Vagina (tissue), 2 donors: ENCODE results near the gene DOCK1. TPM values are rescaled to one million over a fixed set of nuclear protein-coding genes. Genes with fewer than 3 reads are reported as not detected.

Source experiments
- DNase-seq, 2 donors: peaks; one replicate each; pipeline ENCODE4 v3.0.0-alpha.2; 2017; ENCODE audit errors: extremely low spot score in 2 of 2
- H3K27ac ChIP-seq: fragments of 200-600 bp; sonication (generic); one replicate; pipeline ENCODE4 v1.5.1; 2019
- H3K27me3 ChIP-seq: fragments of 200-600 bp; sonication (generic); one replicate; pipeline ENCODE4 v1.5.1; 2019
- H3K36me3 ChIP-seq, 2 donors: fragments of 200-600 bp; sonication (generic); one replicate each; pipeline ENCODE4 v1.5.1; 2017 to 2019
- H3K4me1 ChIP-seq: fragments of 200-600 bp; sonication (generic); one replicate; pipeline ENCODE4 v1.5.1; 2019
- H3K4me3 ChIP-seq, 2 donors: fragments of 200-600 bp; sonication (generic); 1 replicate in 1 of 2; 2 replicates in 1 of 2; pipeline ENCODE4 v1.5.1; 2016 to 2019
- H3K9me3 ChIP-seq: fragments of 200-600 bp; sonication (generic); one replicate; pipeline ENCODE4 v1.5.1; 2019
- POLR2A ChIP-seq, 2 donors: fragments of 450-650 bp; IDR thresholded peaks; one replicate each; pipeline ENCODE4 v1.6.1; 2017; ENCODE audit warnings: antibody characterized with exemption in 2 of 2, mild to moderate bottlenecking in 2 of 2, moderate library complexity in 2 of 2
- POLR2AphosphoS5 ChIP-seq, 2 donors: sonication (generic); formaldehyde crosslinking; IDR thresholded peaks; one replicate each; pipeline ENCODE4 v1.9.0; 2017; ENCODE audit warnings: antibody characterized with exemption in 2 of 2, mild to moderate bottlenecking in 2 of 2, low read depth in 1 of 2; ENCODE audit not compliant: insufficient read depth in 1 of 2
- intact Hi-C: fragments of 100-400 bp; cut with DNase I; formaldehyde crosslinking; loops from one replicate; pipeline ENCODE4 v1.15.1; 2023
- total RNA-seq: library from RNA; depleted of rRNA; stranded (reverse); fragments of >200 nt; gene quantifications from one replicate; pipeline ENCODE4 v1.2.3, GENCODE V29; 2016
- TF ChIP-seq, protein P1 (sequence below), 3 experiments: fragments of 450-650 bp in 2 of 3; fragments of 200-600 bp in 1 of 3; sonication (generic) in 1 of 3; IDR thresholded peaks; one replicate each; pipeline ENCODE4 v1.5.1; 2017 to 2019; ENCODE audit warnings: antibody characterized with exemption in 3 of 3, mild to moderate bottlenecking in 2 of 3, moderate library complexity in 2 of 3

The DOCK1 gene
- total RNA-seq, 1 donor from 2014 or later, result 64.6 TPM

DNA sequence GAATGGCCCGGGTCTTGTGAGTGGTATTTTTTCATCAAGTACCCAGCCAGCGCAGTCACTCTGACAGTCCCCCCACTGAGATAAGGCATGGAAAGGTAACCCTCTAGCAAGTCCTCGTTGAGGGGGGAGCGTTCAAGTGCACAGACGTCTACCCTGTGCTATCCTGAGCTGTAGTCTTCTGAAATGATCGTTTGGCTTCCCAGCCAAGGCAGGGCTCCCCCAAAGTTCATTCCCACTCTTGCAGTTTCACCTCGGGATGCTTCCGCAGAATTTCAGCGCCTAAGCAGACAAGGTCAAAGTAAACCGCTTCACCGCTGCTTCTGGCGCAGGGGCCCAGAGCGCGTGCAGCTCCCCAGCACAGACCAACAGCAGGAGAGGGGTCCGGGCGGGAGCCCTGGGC is 289.4 kb downstream of the DOCK1 start:
- no peak for DNase-seq
- Histone ChIP-seq H3K4me1 (peaks cover 18% of the 10 kb centered on the region), H3K36me3 (no peaks in the 10 kb centered on the region), H3K9me3 (no peaks in the 10 kb centered on the region), H3K4me3 (no peak overlapping the region), H3K27ac (no peak overlapping the region), H3K27me3 (no peaks in the 10 kb centered on the region)
- TF ChIP-seq, protein P1, sequence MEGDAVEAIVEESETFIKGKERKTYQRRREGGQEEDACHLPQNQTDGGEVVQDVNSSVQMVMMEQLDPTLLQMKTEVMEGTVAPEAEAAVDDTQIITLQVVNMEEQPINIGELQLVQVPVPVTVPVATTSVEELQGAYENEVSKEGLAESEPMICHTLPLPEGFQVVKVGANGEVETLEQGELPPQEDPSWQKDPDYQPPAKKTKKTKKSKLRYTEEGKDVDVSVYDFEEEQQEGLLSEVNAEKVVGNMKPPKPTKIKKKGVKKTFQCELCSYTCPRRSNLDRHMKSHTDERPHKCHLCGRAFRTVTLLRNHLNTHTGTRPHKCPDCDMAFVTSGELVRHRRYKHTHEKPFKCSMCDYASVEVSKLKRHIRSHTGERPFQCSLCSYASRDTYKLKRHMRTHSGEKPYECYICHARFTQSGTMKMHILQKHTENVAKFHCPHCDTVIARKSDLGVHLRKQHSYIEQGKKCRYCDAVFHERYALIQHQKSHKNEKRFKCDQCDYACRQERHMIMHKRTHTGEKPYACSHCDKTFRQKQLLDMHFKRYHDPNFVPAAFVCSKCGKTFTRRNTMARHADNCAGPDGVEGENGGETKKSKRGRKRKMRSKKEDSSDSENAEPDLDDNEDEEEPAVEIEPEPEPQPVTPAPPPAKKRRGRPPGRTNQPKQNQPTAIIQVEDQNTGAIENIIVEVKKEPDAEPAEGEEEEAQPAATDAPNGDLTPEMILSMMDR (IDR thresholded peaks at IDR 0.05), result no peak
- TF ChIP-seq POLR2A (IDR thresholded peaks at IDR 0.05), result no peak
- no peak for TF ChIP-seq POLR2AphosphoS5 (IDR thresholded peaks at IDR 0.05; ENCODE audit: insufficient read depth in 1 of 2, low read depth in 1 of 2)
- intact Hi-C loops, result no loop called here

DNA sequence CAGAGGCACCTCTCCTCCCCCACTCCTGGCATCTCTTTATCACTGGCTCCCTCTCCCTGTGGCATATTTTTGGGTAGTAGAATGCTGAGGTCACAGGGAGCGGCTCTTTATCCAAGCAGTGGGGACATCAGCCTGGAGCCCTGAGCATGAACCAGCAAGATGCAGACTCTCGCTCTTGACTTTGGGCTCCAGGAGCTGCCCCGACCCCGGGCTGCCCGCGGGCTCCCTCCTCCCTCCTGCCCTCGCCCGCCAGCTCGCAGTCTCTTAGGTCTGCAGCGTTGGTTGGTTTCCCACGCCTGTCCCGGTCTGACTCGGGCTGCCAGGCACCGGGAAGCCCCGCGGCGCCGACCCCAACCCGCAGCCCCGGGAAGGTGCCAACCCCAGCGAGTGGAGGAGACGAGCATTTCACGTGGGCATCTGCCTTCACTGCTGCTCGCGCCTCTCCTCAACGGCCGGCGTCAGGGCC is 289.8 kb downstream of the DOCK1 start:
- TF ChIP-seq, protein P1 (IDR thresholded peaks at IDR 0.05), result no peak
- TF ChIP-seq POLR2AphosphoS5 (IDR thresholded peaks at IDR 0.05; ENCODE audit: insufficient read depth in 1 of 2, low read depth in 1 of 2), result no peak
- no peak for TF ChIP-seq POLR2A (IDR thresholded peaks at IDR 0.05)
- H3K9me3 ChIP-seq, result no peaks in the 10 kb centered on the region
- intact Hi-C loops, result no loop called here
- H3K27ac ChIP-seq, result no peak overlapping the region
- H3K36me3 ChIP-seq, result no peaks in the 10 kb centered on the region
- peak overlapping the region; percentile 41 to 53 for H3K4me3 ChIP-seq
- H3K27me3 ChIP-seq, result no peaks in the 10 kb centered on the region
- H3K4me1 ChIP-seq, result peaks cover 18% of the 10 kb centered on the region
- DNase-seq, result no peak

DNA sequence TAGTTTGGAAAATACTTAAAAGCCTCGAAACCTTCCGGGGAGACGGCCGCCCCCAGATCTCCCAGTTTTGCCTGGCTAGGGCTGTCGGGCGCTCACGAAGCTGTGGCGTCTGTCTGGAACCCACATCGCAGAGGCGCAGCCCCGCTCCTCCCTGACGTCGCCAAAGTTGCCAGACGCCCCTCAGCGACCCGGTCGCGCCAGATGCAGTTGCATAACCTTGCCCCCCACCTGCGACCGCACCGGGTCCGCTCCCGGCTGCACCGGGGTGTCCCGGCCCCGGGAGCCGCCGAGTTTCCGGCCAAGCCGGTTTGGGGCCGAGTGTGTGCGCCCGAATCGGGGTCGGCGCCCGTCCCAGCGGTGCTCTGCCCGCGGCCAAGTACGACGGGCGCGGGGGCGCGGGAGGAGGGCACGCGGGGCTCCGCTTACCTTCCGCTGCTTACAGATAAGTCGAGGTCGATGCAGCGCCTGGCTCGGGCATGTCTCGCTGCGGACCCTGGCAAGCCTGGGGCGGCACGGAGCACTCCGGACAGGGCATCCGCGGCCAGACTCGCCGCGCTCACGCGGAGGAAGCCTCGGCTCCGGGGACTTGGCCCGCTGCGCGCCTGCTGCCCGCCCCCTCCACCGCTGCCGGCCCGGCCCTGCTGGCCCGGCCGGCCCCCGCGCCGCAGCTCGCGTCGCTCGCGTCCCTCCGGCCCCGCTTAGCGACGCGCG is 290.5 kb downstream of the DOCK1 start:
- H3K4me3 ChIP-seq, result peak overlapping the region; percentile 41 to 53
- no peak for DNase-seq
- H3K4me1 ChIP-seq, result peaks cover 18% of the 10 kb centered on the region
- no peaks in the 10 kb centered on the region for H3K36me3 ChIP-seq
- no peaks in the 10 kb centered on the region for H3K9me3 ChIP-seq
- H3K27ac ChIP-seq, result no peak overlapping the region
- intact Hi-C loops, result no loop called here
- no peaks in the 10 kb centered on the region for H3K27me3 ChIP-seq
- no peak for TF ChIP-seq POLR2AphosphoS5 (IDR thresholded peaks at IDR 0.05; ENCODE audit: insufficient read depth in 1 of 2, low read depth in 1 of 2)
- TF ChIP-seq POLR2A (IDR thresholded peaks at IDR 0.05), result no peak
- TF ChIP-seq, protein P1 (IDR thresholded peaks at IDR 0.05), result no peak

DNA sequence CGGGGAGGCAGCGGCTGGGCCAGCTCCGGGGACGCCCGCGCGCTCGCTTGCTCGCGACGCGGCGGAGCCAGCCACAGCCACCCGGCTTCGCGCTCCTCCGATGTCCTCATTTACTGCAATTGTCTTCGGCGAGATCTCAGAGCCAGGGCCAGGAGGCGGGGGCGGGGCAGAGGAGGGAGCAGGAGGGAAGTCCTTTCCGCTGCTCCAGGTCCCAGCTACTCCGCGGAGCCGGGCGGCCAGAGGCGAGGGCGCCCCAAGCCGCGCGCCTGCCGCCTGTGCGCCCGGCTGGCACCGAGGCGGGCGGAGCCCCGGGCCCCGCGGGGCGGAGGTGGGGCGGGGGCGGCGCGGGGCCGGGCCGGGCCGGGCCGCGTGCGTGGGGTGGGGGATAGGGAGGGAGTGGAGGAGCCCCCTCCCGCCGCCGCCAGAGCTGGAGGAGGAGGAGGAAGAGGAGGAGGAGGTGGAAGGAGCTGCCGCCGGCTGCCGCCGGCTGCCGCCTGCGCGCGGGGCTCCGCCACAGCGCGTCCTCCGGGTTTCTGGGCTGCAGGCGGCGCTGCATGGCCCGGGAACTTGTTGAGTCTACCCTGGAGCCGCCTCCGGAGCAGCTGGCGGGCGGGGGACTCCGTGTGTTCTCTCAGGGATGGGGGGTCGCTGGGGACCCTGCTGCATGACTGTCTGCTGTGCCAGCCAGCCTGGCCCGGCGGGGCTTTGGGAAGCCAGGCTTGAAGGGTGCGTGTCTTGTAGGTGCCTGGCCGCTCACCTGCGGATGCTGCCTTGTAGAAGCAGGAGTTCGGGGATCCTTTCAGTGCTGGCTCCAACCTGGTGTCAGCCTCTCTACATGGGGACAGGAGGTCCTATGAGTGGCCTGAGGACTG is 291.3 kb downstream of the DOCK1 start, which contains the start of gene INSYN2A:
Gene INSYN2A, minus strand, starts transcription at position 310 of the 872 bp plus-strand sequence. CDS start 20,196 bp downstream, outside the sequence.
- intact Hi-C loops, result no loop called here
- DNase-seq, result no peak
- Histone ChIP-seq H3K4me3 (peak within 1 kb of the TSS; percentile 41 to 53), H3K9me3 (no peaks in the 10 kb centered on the region), H3K27me3 (no peaks in the 10 kb centered on the region), H3K36me3 (no peaks in the 10 kb centered on the region), H3K27ac (no peak within 1 kb of the TSS), H3K4me1 (peaks cover 18% of the 10 kb centered on the region)
- TF ChIP-seq POLR2A (IDR thresholded peaks at IDR 0.05) (no peak), POLR2AphosphoS5 (IDR thresholded peaks at IDR 0.05; ENCODE audit: insufficient read depth in 1 of 2, low read depth in 1 of 2) (no peak)
- TF ChIP-seq, protein P1 (IDR thresholded peaks at IDR 0.05), result no peak
